HepG2 (cell line): Measurements from ENCODE around the gene ADGRE2. TPM values are rescaled to one million over a fixed set of nuclear protein-coding genes. Genes with fewer than 3 reads are reported as not detected.
"Not testable (repeated sequence)": the region's sequence is repeated elsewhere in the genome, so short reads cannot be mapped to it uniquely, and the experiment has no call there.

Source experiments
- ATAC-seq: fragments of 200-7000 bp; cut with Tn5 transposase; 3 replicates; pipeline ENCODE4 v1.9.1; 2020; ENCODE audit warnings: mild to moderate bottlenecking, moderate library complexity
- BruUV-seq: library from RNA; stranded (reverse); fragments of 400-500 nt; replicated peaks from 2 replicates; lab custom pipeline; 2021; lab: Mats Ljungman, UMichigan
- CTCF ChIA-PET: fragments of 300-600 bp; formaldehyde crosslinking; extraction: SDS; loops from one replicate; lab custom pipeline; 2021; ENCODE audit warnings: low total read pairs, inconsistent platforms, low intra/inter-chr PET ratio; lab: Yijun Ruan, JAX
- POLR2A ChIA-PET: fragments of 350-600 bp; sonication (Branson Sonifier 250); formaldehyde crosslinking; loops from one replicate; lab custom pipeline; 2020; ENCODE audit warnings: antibody characterized with exemption, inconsistent platforms; lab: Yijun Ruan, JAX
- DNase-seq: peaks from one replicate; pipeline ENCODE4 v3.0.0-alpha.2; 2015; ENCODE audit warnings: low spot score
- FAIRE-seq: peaks from 3 replicates; lab custom pipeline; 2011; peaks lifted over from hg19 to GRCh38; lab: Jason Lieb, UNC
- H2AFZ ChIP-seq: one replicate; pipeline ENCODE4 v1.6.1; 2011; ENCODE audit warnings: low read length, inconsistent platforms
- H3K27ac ChIP-seq: fragments of 300-600 bp; 3 replicates; pipeline ENCODE4 v1.8.0; 2011; ENCODE audit warnings: mixed run types, mild to moderate bottlenecking, mixed read lengths, low read length, inconsistent platforms; ENCODE audit not compliant: insufficient read depth; ENCODE audit errors: extremely low read length
- H3K27me3 ChIP-seq, 2 experiments: fragments of 200-600 bp in 1 of 2; 2 replicates in 1 of 2; 3 replicates in 1 of 2; pipeline versions ENCODE4 v1.6.0 to v1.8.0; 2011; ENCODE audit warnings: low read length in 2 of 2, mild to moderate bottlenecking in 2 of 2, moderate library complexity in 2 of 2, inconsistent platforms in 1 of 2; ENCODE audit not compliant: insufficient read depth in 2 of 2, control insufficient read depth in 1 of 2
- H3K36me3 ChIP-seq, 2 experiments: fragments of 200-600 bp in 1 of 2; replicated peaks in 1 of 2; 2 replicates in 1 of 2; 3 replicates in 1 of 2; pipeline versions ENCODE4 v1.5.1 to v1.8.0; 2011; ENCODE audit warnings: low read length in 2 of 2, inconsistent platforms in 1 of 2; ENCODE audit not compliant: insufficient read depth in 2 of 2, control insufficient read depth in 1 of 2
- H3K4me1 ChIP-seq: 2 replicates; pipeline ENCODE4 v1.5.1; 2012; ENCODE audit warnings: low read length, inconsistent platforms; ENCODE audit not compliant: insufficient read depth
- H3K4me2 ChIP-seq: 2 replicates; pipeline ENCODE4 v1.6.0; 2011; ENCODE audit warnings: low read depth, low read length, inconsistent platforms
- H3K4me3 ChIP-seq, 3 experiments: fragments of 200-600 bp in 1 of 3; sonication (generic), shearing (Covaris generic) in 1 of 3; replicated peaks in 1 of 3; 2 replicates each; pipeline ENCODE4 v1.5.1; 2011 to 2016; ENCODE audit warnings: low read length in 3 of 3, inconsistent platforms in 2 of 3, low read depth in 2 of 3, mild to moderate bottlenecking in 2 of 3, control low read depth in 1 of 3, mixed read lengths in 1 of 3; ENCODE audit not compliant: insufficient read depth in 1 of 3
- H3K79me2 ChIP-seq: one replicate; pipeline ENCODE4 v1.6.1; 2011; ENCODE audit warnings: low read length, inconsistent platforms; ENCODE audit not compliant: insufficient read depth
- H3K9ac ChIP-seq: 2 replicates; pipeline ENCODE4 v1.6.0; 2011; ENCODE audit warnings: mild to moderate bottlenecking, low read depth, low read length, inconsistent platforms; ENCODE audit not compliant: insufficient read depth
- H3K9me3 ChIP-seq: 2 replicates; pipeline ENCODE4 v1.5.1; 2012; ENCODE audit warnings: mild to moderate bottlenecking, low read length
- H4K20me1 ChIP-seq: 2 replicates; pipeline ENCODE4 v1.6.0; 2011; ENCODE audit warnings: inconsistent platforms, mild to moderate bottlenecking, low read length, moderate library complexity; ENCODE audit not compliant: insufficient read depth
- MXD1 ChIP-seq: sonication (generic); formaldehyde crosslinking; IDR thresholded peaks from 2 replicates; pipeline ENCODE4 v1.4.0; 2020; ENCODE audit warnings: mild to moderate bottlenecking, missing genetic modification reagents
- TRIM22 ChIP-seq: fragments of 450-650 bp; IDR thresholded peaks from 2 replicates; pipeline ENCODE4 v1.6.1; 2017
- WGBS: methylation state at CpG from one replicate; pipeline ENCODE4 v1.1.6; 2017; ENCODE audit warnings: low lambda C conversion rate; 5-methylcytosine and 5-hydroxymethylcytosine counted together
- in situ Hi-C: cut with HindIII; loops from 2 replicates; pipeline ENCODE4 v1.10.0; 2017; ENCODE audit warnings: low pct_unique_long_range_greater_than_20kb; ENCODE audit not compliant: extremely low pct_ligation_motif_present
- intact Hi-C: fragments of 100-400 bp; cut with micrococcal nuclease; formaldehyde crosslinking; loops from one replicate; pipeline ENCODE4 v1.10.0; 2022; ENCODE audit not compliant: unreplicated experiment
- polyA plus RNA-seq, 8 experiments: library from polyadenylated mRNA; depleted of rRNA in 3 of 8; stranded (reverse) in 7 of 8; unstranded in 1 of 8; fragments of >200 nt; fragmentation: Illumina TruSeq in 4 of 8; extraction: Trizol in 4 of 8; gene quantifications; 2 replicates each; pipeline versions ENCODE4 v1.2.1 to v1.2.3, GENCODE V29; 2011 to 2016; ENCODE audit warnings: low read depth in 4 of 8, missing spikeins in 1 of 8, mixed read lengths in 1 of 8; ENCODE audit not compliant: insufficient read depth in 1 of 8
- total RNA-seq, 5 experiments: library from RNA; depleted of rRNA; stranded (reverse); fragments of >200 nt; fragmentation: Illumina TruSeq; extraction: Trizol; gene quantifications; 2 replicates each; pipeline ENCODE4 v1.2.3, GENCODE V29; 2016; ENCODE audit warnings: low read depth in 1 of 5

ADGRE2 gene
- total and polyA plus RNA-seq, 2 of the 13 experiments (the other 11 are each of a cell fraction or from before 2014, with no cell fraction given), result 0.04 TPM; not detected in 1

GRCh38 chr19:14765841-14766240, 12.5 kb downstream of the ADGRE2 start:
- in situ Hi-C loops, DNase-seq, POLR2A ChIA-PET, H2AFZ ChIP-seq, BruUV-seq, intact Hi-C loops, H3K36me3 ChIP-seq, H3K27ac ChIP-seq, H3K4me2 ChIP-seq, ATAC-seq, CTCF ChIA-PET, H3K27me3 ChIP-seq, H3K9me3 ChIP-seq, FAIRE-seq, H3K4me3 ChIP-seq, H3K9ac ChIP-seq, H4K20me1 ChIP-seq, H3K4me1 ChIP-seq, H3K79me2 ChIP-seq: not testable (repeated sequence)
- 0% methylated on average over 3 of the region's 15 CpGs for WGBS

GRCh38 chr19:14765403-14765802, 13.0 kb downstream of the ADGRE2 start:
- CTCF ChIA-PET, DNase-seq, BruUV-seq, H3K4me2 ChIP-seq, H3K9me3 ChIP-seq, ATAC-seq, H4K20me1 ChIP-seq, H3K79me2 ChIP-seq, FAIRE-seq, H3K9ac ChIP-seq, H3K4me1 ChIP-seq, POLR2A ChIA-PET, H2AFZ ChIP-seq, H3K27me3 ChIP-seq, H3K27ac ChIP-seq, H3K4me3 ChIP-seq, in situ Hi-C loops, intact Hi-C loops, H3K36me3 ChIP-seq: not testable (repeated sequence)
- 66% methylated on average over 4 of the region's 18 CpGs for WGBS

- no TSS peak for BruUV-seq
- POLR2A ChIA-PET, result no interaction called here
- intact Hi-C loops, result no loop called here
- no peaks in the 10 kb centered on the region for H3K4me1 ChIP-seq
- H3K27ac ChIP-seq, result no peak overlapping the region
- no peaks in the 10 kb centered on the region for H3K36me3 ChIP-seq
- no peak overlapping the region for H3K4me3 ChIP-seq
- 69% methylated on average over 8 of the region's 9 CpGs for WGBS
- no peaks in the 10 kb centered on the region for H3K9me3 ChIP-seq
- H2AFZ ChIP-seq, result no peak overlapping the region
- FAIRE-seq (no peak), ATAC-seq (peak; percentile 26; the same call in 1 of the 3 replicates), DNase-seq (no peak)
- CTCF ChIA-PET, result no interaction called here
- in situ Hi-C loops, result no loop called here
- H3K4me2 ChIP-seq, result no peak overlapping the region
- H4K20me1 ChIP-seq, result no peaks in the 10 kb centered on the region
- H3K79me2 ChIP-seq, result no peaks in the 10 kb centered on the region
- H3K27me3 ChIP-seq, result peaks cover 0 to 3% of the 10 kb centered on the region in 2 experiments; a peak in 2 of 5 replicates
- H3K9ac ChIP-seq, result no peak overlapping the region
- TF ChIP-seq TRIM22 (no peak), MXD1 (CRISPR knock-in tag) (no peak)
Measured at GRCh38 chr19:14764401-14764800, 14.0 kb downstream of the ADGRE2 start.
